ENCODE measurements around the gene CSDE1.
"Not testable (repeated sequence)": the region's sequence is repeated elsewhere in the genome, so short reads cannot be mapped to it uniquely, and the experiment has no call there.

The CSDE1 gene

GRCh38 chr1:114757455-114758255, at the start of gene CSDE1:
CSDE1 (minus strand) TSS chr1:114757984; CDS start chr1:114739890, 18,094 bp downstream.
- peak; percentile 98 for DNase-seq

DNA sequence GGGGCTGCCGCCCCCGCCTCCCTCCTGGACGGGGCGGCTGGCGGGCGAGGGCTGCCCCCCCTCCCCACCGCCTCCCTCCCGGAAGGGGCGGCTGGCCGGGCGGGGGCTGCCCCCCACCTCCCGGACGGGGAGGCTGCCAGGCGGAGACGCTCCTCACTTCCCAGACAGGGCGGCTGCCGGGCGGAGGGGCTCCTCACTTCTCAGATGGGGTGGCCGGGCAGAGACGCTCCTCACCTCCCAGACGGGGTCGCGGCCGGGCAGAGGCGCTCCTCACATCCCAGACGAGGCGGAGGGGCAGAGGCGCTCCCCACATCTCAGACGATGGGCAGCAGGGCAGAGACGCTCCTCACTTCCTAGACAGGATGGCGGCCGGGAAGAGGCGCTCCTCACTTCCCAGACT, 46.7 kb upstream of the CSDE1 start:
- DNase-seq = not testable (repeated sequence)

GRCh38 chr1:114803001-114803400, 45.2 kb upstream of the CSDE1 start:
- DNase-seq = no peak

DNA sequence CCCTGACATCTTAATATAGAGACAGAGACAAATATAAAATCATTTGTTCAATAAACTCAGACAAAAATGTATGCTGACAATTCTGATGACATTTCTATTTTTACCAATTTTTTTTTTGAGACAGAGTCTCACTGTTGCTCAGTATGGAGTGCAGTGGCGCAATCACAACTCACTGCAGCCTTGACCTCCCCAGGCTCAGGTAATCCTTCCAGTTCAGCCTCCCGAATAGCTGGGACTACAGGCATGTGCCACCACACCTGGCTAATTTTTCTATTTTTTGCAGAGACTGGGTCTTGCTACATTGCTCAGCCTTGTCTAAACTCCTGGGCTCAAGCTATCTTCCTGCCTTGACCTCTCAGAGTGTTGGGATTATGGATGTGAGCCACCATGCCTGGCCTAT, 36.3 kb upstream of the CSDE1 start:
- DNase-seq = no peak

GRCh38 chr1:114790581-114790980, 32.8 kb upstream of the CSDE1 start:
- DNase-seq = not testable (repeated sequence)

- DNase-seq = not testable (repeated sequence)
Measured at GRCh38 chr1:114786440-114786839, 28.7 kb upstream of the CSDE1 start.

DNA sequence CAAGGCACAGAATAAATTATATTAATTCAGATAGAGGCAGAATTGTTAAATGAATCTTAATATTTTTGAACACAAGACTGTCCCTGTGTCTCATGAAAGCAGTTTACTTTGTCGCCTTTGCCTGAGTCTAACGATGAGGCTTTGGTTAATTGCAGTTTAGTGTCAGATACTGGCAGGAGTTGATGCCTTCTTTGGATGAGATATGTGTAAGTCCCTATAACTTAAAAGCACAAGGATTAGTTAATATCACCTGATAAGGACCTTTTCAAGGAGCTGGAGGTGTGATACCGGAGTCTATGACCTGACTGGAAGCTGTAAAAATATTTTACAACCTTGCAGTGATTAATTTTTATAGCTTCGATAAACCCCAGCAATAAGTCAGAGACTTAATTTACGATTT, 24.7 kb upstream of the CSDE1 start:
- DNase-seq = no peak

GRCh38 chr1:114780344-114781226, 22.8 kb upstream of the CSDE1 start, which contains the start of gene SIKE1:
SIKE1 (minus strand) TSS chr1:114780685; CDS start chr1:114780607, 78 bp downstream.
- peak; percentile 90 for DNase-seq

DNA sequence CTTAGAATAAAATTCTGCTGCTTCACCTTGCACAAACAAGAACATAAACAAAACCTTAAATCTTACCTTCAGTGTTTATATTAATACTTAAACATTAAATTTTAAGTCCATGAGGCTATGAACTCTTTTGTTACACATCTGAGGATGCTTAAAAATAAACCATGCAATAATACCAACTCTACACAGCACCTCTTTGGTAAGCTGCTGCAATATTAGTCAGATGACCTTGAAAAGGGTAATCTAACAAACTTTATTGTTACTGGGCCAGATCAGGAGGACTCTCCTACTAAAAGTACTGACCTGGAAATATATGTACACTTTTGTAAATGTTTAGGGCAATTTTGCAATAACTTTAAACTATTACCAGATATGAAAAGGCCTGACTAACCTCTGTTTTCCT, 21.9 kb upstream of the CSDE1 start:
- no peak for DNase-seq

DNA sequence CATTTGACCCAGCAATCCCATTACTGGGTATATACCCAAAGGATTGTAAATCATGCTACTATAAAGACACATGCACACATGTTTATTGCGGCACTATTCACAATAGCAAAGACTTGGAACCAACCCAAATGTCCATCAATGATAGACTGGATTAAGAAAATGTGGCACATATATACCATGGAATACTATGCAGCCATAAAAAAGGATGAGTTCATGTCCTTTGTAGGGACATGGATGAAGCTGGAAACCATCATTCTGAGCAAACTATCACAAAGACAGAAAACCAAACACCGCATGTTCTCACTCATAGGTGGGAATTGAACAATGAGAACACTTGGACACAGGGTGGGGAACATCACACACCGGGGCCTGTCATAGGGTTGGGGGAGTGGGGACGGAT, 18.9 kb upstream of the CSDE1 start:
- not testable (repeated sequence) for DNase-seq

GRCh38 chr1:114771992-114772391, 14.2 kb upstream of the CSDE1 start:
- DNase-seq = no peak

DNA sequence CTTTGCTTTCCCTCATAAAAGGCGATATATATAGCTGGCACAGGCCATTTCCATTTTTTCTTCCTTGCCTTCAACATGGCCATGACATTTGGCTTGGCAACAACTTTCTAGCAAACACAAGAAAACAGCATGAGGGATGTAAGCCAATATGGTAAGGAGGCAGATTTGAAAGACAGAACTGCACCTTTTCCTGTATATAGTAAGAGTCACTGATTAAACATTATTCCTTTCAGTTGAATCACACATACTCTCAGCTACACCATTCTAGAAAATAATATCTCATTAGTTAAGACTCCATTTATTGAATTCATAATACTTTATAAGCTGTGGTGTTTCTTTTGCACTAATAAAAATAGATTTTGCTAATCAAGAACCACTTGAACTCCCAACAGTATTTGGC, 13.2 kb upstream of the CSDE1 start:
- DNase-seq = no peak

- DNase-seq = no peak
Measured at GRCh38 chr1:114764689-114765088, 6.9 kb upstream of the CSDE1 start.

DNA sequence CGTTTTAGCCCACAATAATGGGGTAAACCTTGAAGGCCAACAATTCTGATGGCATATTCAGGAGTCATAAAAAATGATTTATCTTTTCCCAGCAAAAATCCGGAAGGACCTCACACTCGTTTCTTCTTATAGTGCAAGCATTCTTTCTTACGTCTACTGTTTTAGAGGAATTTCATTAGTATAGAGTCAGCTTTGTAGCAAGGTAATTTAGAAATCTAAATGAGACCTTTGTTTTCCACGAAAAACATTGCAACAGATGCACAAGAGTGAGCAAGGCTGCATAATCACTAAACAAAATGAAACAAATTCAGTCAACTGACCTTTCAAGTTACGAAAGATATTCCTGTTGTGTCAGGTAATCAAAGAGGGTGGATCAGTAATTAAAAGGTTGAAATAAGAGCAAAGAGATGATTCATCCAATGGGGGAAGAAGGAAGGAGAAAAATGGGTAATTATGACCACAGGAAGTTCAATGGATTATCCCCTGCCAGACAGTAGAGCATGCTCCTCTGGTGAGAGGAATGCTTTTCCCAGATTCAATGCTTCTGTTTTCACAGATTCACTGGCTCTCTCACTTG, 560 bp upstream of the CSDE1 start:
- DNase-seq = no peak

DNA sequence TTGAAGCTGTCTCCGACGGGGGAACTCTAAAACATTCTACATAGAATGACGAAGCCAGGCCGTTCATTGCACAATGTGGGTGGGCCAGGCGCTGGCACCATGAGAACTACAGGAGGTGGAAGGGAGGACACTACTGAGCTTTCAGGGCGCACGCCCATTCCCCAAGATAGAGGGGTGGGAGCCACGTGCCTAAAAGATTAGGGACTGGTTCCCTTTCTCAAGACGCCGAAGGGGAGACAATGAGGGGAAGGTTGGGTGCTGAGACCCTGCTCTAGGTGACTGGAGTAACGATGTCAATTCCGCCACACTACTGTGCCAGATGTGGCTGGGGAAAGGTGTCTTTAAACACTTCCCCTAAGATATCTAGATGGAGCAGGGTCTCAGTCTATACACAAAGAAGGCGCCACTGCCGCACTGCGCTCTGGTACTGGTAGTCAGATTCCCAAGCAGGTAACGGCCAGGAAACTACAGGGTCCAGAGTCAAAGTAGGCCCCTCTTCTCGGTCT, 782 bp downstream of the CSDE1 start:
- DNase-seq = peak; percentile 26

- no peak for DNase-seq
Measured at GRCh38 chr1:114756009-114756892, 1.5 kb downstream of the CSDE1 start.

- no peak for DNase-seq
Measured at GRCh38 chr1:114755006-114755931, 2.5 kb downstream of the CSDE1 start.

- not testable (repeated sequence) for DNase-seq
Measured at GRCh38 chr1:114753702-114754101, 4.1 kb downstream of the CSDE1 start.

DNA sequence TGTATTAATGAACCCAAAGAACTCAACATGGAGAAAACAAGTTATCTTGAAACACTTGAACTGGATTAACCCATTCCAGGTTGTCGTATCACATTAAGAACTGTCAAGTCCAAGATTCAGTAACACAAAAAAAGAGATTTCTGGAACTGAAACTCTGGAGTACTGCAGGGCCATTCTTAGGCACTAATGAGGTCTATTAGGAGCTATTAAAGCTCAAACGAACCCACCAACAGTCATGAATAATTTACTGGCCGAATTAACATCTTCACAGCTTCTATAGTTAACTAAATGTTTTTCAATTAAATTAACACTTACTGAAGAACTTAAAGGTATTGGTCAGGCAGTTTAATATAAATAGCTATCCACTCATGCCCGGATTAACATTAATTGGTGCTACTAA, 4.6 kb downstream of the CSDE1 start:
- no peak for DNase-seq

- DNase-seq = no peak
Measured at GRCh38 chr1:114750780-114751179, 7.0 kb downstream of the CSDE1 start.

DNA sequence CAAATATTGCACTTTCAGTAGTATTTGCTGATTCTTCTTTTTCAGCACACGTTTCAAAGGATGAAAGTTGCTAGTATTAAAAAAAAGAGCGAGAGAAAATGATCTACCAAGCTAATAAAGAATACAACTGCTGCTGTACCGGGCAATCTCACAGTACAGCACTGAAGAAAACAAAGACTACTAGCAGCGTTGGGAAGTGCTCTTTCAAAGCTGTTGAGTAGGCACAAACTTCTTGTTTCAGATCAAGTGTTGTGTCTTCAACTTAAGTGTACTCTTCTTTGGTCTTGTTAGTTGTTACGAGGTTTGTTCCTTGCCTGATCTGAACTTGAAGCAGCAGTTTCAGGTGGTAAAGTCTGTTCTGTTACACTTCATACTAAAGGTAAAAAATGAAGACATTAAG, 7.9 kb downstream of the CSDE1 start:
- DNase-seq = no peak

Data from COR-L47 (cell line).